GM21528 (cell line): ENCODE data around the gene QRICH2.
"Not testable (repeated sequence)": the region's sequence is repeated elsewhere in the genome, so short reads cannot be mapped to it uniquely, and the experiment has no call there.

Experiments used
- ATAC-seq: cut with Tn5 transposase; IDR thresholded peaks from one replicate; pipeline ENCODE4 v1.9.1; 2021; ENCODE audit warnings: mild to moderate bottlenecking, moderate library complexity; ENCODE audit not compliant: unreplicated experiment, low FRiP score

Gene QRICH2

GRCh38 chr17:76307966-76308338 is at the start of gene QRICH2:
TSS of gene QRICH2 (minus strand) at chr17:76308276. CDS start at chr17:76307998, 278 bp downstream.
- ATAC-seq, result no peak

- ATAC-seq, result no peak
These were observed 49.6 kb upstream of the QRICH2 start for GRCh38 chr17:76357597-76358158.

- ATAC-seq, result no peak
These were observed 48.9 kb upstream of the QRICH2 start for GRCh38 chr17:76356803-76357456.

- ATAC-seq, result no peak
These were observed 46.8 kb upstream of the QRICH2 start for GRCh38 chr17:76354747-76355310.

GRCh38 chr17:76354317-76354729 is 46.2 kb upstream of the QRICH2 start:
- ATAC-seq, result no peak

GRCh38 chr17:76353599-76354316 is 45.7 kb upstream of the QRICH2 start, which contains the start of gene PRPSAP1:
TSS of gene PRPSAP1 (minus strand) at chr17:76353916. CDS start at chr17:76353703, 213 bp downstream.
- ATAC-seq, result peak; percentile 82

GRCh38 chr17:76353004-76353598 is 45.0 kb upstream of the QRICH2 start:
- peak; percentile 28 for ATAC-seq

GRCh38 chr17:76351526-76352071 is 43.5 kb upstream of the QRICH2 start:
- no peak for ATAC-seq

GRCh38 chr17:76350463-76350862 is 42.4 kb upstream of the QRICH2 start:
- ATAC-seq, result no peak

- ATAC-seq, result not testable (repeated sequence)
These were observed 38.9 kb upstream of the QRICH2 start for GRCh38 chr17:76346936-76347335.

GRCh38 chr17:76345377-76345974 is 37.4 kb upstream of the QRICH2 start:
- ATAC-seq, result no peak

GRCh38 chr17:76343106-76343505 is 35.0 kb upstream of the QRICH2 start:
- ATAC-seq, result no peak

GRCh38 chr17:76341301-76341700 is 33.2 kb upstream of the QRICH2 start:
- ATAC-seq, result no peak

GRCh38 chr17:76337413-76337777 is 29.3 kb upstream of the QRICH2 start:
- ATAC-seq, result no peak

GRCh38 chr17:76336756-76337412 is 28.8 kb upstream of the QRICH2 start:
- ATAC-seq, result no peak

- ATAC-seq, result no peak
These were observed 27.8 kb upstream of the QRICH2 start for GRCh38 chr17:76335716-76336381.

- no peak for ATAC-seq
These were observed 25.8 kb upstream of the QRICH2 start for GRCh38 chr17:76333673-76334505.

GRCh38 chr17:76331083-76331482 is 23.0 kb upstream of the QRICH2 start:
- no peak for ATAC-seq
